Activated CD4-positive, alpha-beta T cell treated with anti-CD3 and anti-CD28 coated beads, Interleukin-2, amount 50 U/mL, for 16 hours (primary cell): Measurements from ENCODE around the gene EVI2A.
A peak's percentile ranks its signal among the peaks of the same experiment; 100 is the strongest.
"Not testable (repeated sequence)": the region's sequence is repeated elsewhere in the genome, so short reads cannot be mapped to it uniquely, and the experiment has no call there.

Source experiments
- DNase-seq: peaks from one replicate; pipeline ENCODE4 v3.0.0-alpha.2; 2020

EVI2A gene

DNA sequence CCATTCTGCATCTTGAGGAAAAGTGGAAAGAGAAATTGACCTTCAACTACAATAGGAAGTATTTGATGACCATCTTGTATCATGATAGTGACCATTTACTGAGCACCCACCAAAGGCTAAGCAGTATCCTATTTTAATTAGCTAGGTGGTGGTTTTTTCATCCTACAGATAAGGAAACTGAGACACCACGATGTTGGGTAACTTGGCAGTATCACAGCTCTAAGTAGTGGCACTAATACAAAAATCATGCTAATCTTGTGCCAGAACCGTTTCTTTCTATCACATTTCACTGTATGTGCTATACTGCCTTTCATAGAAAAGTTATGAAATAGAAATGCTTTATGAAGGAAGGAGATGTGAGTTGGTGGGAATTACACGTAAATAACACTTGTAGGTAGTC is 9.9 kb downstream of the EVI2A start:
- DNase-seq: no peak

DNA sequence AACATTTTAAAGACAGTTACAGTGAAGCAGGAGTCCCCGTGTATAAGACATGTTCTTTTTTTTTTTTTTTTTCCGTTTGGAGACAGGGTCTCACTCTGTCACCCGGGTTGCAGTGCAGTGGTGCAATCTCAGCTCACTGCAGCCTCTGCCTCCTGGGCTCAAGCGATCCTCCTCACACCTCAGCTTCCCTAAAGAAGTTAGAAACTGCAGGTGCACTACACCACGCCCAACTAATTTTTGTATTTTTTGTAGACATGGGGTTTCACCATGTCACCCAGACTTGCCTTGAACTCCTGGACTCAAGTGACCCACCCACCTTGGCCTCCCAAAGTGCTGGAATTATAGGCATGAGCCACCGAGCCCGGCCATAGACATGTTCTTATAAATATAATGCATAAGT is 10.5 kb downstream of the EVI2A start:
- DNase-seq: peak; percentile 38

DNA sequence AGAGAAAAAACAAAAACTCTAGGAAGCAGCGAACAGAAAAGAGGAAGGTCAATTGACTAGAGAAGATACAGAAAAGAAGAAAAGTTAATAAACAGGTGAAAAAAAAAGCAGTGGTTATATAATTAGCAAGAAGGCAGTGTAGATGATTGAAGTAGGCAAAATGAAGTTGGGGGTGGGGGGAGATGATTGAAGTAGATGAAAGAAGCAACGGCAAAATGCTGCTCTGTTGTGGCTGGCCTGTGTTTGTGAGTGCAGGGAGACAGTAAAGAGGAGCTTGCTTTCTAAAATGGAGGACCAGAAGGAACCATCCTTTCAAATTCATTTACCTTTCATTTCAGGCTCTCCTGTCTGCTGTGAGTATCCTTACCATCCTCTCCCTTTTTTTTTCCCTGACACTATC is 11.2 kb downstream of the EVI2A start:
- peak; percentile 49 for DNase-seq

DNA sequence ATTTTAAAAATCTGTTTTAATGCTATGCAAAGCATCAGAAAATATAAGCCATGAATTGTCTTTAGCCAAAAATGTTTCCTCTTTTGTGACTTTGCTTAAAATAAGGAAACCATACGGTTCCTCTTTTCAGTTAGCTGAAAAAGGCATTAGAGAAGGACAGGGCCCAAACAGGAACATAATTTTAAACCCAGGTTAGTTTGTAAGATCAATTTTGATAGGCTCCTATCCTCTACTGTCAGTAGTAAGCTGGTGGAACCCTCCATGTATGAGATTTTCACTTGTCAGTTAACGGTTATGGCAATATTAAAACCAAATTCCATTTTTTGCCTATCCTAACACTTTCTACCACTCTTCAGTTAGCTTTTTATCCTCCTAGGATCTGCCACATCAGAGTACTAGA is 11.9 kb downstream of the EVI2A start:
- no peak for DNase-seq

DNA sequence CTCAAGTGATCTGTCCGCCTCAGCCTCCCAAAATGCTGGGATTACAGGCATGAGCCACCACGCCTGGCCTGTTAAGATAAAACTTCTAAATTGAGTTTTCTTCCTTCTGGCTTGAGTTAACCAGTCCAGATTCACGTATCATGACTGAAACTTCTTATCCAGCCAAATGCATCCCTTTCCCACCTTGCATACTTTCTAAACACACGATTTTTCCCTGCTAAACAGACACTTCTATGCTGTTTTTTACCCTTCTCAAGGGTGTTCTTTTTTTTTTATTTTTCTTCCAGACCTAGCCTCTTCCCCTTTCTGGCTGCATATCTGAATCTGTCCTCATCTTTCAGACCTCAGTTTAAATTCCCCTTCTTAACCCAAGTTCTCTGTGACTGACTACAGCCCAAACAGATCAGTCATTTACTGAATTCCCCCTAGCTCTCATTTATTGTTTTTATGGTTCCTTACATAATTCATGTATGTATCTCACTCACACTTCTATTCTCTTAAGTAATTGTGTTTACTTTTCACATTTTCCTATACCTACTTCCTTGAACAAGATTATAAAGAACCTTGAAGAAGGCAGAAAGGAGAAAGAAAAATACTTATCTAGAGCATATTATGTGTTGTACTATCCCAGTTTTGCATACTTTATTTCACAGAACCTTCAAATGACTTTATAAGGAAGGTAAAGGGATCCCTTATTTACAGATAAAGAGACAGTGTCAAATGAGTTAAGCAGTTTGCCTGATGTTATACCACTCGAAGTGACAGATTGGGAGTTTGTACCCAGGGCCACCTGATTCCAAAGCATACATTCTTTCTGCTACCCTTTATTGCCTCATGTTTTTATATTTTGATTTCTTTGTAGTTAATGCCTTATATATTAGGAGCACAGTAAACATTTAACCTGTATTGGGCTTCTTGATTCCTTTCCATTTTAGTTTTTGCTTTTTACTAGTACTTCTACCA is 12.8 kb downstream of the EVI2A start:
- DNase-seq: peak; percentile 52

DNA sequence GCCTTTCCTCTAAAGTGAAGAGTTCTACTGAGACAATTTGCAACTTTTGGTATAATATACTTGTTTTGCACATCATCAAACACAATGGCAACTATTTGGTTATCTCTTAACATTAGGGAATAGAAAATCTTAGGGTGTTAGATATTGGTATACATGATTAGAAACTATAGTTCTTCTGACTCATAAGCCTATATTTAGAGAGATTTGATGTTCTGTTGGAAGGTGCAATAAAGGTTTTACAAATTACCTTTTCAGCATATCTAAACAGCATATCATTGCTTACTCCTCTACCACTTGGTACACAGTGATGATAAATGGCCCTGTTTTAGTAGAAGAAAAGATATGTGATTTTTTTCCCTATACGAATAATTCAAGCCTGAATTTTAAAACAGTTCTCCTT is 13.8 kb downstream of the EVI2A start:
- DNase-seq: no peak

DNA sequence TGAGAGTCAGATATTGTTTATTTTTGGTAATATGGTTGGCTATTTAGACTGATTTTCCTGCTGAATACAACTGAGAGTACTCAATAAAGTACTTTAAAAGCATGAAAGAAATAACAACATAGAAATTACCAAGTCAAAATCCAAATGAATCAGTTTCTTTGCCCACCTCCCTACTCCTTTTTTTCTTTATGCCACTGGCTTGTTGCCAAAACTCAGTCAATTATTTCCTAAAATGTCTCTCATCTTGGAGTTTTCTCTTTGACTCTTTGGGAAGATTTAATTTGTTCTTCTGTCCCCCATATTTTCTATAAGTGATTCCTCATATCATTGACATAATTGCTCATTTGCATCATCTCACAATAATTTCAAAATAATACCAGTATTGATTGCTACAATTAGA is 21.8 kb downstream of the EVI2A start:
- no peak for DNase-seq

DNA sequence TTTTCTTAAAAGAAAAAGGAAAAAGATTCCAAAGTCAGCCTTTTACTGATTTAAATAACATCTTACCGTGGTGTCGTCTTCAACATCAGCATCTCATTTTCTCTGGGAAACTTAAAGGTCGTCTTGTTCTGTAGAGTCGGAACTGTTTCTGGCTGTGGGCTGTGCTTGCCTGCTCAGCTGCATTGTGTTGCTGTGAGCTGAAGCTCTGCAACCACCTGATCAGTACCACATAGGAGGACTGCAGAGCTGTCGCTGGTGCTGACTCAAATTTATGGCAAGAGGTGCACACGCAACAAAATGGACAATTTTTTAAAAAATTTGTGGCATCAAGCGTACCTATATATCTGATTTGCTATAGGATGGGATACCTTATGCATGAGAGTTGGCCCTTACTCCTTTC is 24.3 kb downstream of the EVI2A start, which contains the start of gene OMG:
OMG (minus strand) TSS at position 150 of the 400 bp plus-strand sequence. CDS start 908 bp downstream, outside the sequence.
- DNase-seq: no peak

DNA sequence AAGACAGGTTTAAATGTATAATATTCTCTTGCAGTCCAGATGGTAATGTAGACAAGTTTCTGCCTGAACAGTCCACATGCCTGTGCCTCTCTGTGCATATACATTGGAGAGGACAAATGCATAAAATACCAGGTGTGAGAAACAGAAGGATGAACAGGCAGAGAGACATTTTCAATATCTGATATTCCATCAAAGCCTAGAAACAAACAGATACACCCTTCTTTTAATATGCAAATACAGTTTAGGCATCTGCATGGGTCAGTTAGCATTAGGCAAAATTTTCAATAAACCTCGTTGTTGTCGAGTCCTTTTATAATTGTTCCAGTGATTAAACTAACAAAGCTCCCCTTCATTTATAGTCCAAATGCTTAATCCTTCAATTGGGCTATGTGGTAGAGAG is 25.3 kb downstream of the EVI2A start:
- no peak for DNase-seq

DNA sequence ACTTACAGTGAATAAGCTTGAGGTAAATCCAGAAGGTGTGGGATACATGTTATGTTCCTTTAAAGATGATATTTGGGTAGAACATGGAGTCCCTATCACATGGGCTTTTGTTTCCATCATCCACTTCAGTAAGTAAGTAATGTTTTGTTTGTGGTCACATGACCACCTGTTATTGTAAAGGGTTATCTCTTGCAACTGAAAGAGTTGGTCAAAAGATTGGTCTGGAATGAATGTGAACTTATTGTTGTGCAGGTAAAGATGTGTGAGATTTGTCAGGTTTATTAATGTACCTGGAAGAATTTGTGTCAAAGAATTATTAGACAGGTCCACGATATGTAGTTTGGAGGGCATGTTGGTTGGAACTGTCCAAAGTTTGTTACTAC is 25.9 kb downstream of the EVI2A start:
- DNase-seq: no peak

DNA sequence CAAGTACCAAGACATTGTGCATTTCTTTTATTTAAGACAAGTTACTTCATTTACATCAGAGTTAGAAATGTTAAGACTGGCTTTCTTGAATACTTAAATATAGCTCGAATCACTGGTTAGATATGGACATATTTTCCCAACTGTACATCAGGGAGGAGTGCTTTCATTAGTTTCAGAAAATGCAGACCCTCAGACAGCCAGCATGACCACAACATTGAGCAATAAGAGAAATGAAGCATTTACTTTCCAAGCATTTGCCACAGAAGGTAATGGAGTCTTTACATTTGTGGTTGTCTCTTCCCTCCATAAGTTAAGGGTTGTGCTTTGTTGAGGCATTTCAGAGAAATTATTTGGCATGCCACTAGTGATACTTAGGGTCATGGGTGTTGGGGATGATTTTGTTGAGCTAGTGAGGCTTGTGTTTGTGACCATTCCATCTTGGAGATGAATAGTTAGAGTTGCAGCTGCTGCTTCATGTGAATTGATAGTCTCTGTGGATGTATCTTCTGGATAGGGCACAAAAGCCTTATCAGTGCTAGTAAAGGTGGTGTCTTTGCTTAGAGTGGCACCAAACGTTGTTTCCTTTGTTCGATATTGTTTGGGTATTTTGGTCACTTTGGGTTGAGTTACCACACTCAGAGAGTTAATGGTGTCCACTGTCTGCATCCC is 26.5 kb downstream of the EVI2A start:
- no peak for DNase-seq

DNA sequence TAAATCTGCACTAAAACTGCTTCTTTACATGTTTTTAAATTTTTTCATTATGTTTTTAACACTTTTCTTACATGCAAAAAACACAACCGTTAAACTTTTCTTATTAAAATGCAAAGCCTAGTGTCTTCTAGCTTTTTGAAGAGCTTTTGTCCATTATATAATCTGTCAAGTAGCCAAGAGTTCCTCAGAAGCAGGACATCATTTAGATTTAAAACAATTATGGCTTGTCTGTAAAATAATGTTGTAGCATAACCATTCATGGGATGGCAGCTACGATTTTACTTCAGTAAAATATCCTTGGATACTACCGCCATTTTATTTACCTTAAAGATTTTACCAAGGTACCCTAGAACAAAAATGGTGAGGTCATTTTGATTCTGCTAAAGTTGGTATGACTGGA is 27.2 kb downstream of the EVI2A start:
- DNase-seq: no peak

DNA sequence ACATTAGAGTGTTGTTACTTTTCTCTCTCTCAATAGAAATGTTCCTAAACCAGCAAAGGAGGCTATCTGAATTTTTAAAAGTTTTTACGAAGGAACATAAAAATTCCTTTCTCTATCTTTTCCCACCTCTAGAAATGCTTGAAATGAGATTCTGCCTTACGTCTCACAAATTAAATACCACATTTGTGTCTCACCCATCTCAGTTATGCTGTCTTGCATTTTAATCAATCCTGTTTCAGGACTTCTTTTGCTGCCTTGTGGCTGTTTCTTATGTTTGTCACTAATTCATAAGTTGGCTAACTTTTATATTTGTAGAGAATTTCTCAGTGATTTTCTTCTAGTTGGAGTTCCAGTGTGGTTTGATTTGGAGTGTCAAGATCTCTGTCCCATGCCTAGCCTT is 27.8 kb downstream of the EVI2A start:
- no peak for DNase-seq

DNA sequence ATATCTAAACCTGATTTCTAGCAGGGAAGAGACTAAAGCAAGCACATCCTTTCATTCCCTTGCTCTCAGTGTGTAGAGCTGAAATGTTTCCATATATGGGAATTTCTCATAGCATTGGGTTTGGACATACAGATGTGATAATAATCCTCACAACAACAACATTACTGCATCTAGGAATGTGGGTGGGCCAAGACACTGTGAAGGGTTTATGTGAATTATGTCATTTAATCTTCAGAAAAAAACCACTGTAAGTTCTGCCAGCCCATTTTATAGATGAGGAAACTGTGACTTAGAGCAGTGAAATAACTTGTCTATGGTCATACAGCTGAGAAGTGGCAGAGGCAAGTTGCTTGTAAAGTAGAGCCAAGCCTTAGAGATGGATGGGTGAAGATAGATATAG is 29.6 kb downstream of the EVI2A start:
- no peak for DNase-seq

DNA sequence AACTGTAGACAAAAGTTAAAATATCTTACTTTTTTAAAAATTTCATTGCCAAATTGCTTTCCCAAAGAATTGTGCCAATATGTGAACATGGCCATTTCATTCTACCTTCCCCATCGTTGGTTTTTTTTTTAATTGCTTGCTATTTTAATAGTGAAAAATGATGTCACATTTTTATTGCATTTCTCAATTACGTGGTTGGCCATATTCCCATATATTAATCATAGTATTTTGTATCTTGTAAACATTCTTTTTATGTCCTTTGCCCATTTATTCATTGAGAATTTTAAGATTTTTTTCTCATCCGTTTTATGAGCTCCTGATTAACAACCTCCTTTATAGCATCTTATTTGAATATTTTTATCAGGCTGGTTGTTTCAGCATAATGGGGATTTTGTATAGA is 31.6 kb downstream of the EVI2A start:
- DNase-seq: no peak

DNA sequence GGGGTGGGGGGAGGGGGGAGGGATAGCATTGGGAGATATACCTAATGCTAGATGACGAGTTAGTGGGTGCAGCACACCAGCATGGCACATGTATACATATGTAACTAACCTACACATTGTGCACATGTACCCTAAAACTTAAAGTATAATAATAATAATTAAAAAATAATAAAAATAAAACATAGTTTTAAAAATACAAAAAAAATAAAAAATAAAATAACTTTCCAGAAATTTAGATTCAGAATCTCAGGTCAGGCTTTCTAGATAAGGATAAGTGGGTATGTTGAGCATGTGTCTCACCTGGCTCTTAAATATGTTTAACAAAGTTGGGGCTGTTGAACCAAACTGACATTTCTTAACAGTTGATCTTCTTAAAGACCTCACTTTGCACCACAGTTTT is 33.5 kb downstream of the EVI2A start:
- not testable (repeated sequence) for DNase-seq

DNA sequence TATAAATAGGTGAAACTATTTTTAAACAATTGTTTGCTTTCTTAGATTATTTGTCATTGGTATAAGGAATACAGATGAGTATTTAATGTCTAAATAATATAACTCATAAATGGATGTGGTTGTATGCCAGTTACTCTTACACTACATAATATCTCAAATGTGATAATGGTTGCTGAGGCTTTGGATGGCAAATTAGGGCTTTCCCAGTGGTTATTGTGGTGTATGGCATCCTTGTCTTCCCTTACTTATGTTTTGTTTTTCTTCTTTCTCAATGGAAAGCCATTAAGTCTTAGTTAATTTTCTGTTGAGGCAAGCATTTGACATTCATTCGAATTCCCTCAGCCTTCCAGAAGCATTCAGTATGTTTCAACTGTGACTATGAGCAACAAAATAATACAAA is 34.8 kb downstream of the EVI2A start:
- DNase-seq: no peak

DNA sequence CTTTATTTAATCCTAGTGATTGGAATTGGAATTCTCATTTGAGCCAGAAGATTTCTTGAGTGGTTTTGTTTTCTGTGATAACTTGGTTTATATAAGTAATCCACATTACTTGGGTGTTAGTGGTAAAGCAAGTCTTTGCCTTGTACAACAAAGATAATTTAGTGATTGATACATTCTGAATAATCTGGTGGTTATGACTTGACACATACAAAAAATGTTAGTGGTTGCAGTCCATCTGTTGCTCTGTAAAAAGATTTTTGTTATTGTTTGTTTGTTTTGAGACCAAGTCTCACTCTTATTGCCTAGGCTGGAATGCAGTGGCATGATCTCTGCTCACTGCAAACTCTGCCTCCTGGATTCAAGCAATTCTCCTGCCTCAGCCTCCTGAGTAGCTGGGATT is 37.6 kb downstream of the EVI2A start:
- no peak for DNase-seq

DNA sequence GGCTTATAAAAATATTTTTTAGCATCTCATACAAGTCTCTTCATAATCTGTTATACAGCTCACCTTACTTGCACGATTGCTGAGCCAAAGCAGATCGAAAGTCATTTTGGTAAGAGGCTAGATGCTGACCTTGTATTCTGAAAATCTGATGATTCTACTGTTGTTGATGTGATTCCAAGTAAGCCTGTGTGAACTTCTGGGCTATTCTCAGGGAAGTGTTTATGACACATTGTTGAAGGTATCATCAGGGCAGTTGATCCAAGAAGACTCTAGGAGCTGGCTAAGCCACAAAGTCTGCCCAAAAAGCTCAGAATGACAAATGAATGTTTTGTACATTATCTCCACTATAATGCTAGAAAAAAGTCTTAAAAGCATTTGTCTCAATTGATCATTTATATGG is 40.4 kb downstream of the EVI2A start:
- no peak for DNase-seq

DNA sequence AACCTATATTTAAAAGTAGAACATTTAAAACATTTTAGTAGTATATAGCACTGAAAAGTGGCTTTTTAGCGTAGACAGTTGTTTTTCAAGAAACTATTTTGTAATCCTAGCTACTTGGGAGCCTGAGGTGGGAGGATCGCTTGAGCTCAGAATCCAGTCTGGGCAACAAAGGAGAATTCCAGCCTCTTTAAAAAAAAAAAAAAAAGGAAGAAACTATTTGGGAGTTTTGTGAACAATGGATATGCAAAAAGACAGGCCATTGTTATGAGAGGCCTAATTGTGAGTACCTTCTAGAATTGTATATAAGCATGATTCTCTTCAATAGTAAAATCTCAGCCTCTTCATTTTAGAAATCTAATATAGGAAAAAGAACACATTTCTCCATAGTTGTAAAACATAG is 42.0 kb downstream of the EVI2A start:
- no peak for DNase-seq

DNA sequence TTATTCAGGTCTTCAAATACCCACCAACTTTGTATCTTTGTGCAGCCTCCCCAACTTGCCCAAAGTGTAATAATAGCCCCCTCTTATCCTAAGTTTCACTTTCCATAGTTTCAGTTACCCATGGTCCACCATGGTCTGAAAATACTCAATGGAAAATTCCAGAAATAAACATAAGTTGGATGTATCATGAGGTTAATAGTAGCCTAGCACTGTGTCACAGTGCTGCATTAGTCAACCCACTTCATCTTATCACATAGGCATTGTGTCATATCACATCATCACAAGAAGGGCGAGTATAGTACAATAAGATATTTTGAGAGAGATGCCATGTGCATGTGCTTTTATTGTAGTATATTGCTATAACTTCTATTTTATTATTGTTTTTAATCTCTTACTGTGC is 46.3 kb downstream of the EVI2A start:
- DNase-seq: no peak

DNA sequence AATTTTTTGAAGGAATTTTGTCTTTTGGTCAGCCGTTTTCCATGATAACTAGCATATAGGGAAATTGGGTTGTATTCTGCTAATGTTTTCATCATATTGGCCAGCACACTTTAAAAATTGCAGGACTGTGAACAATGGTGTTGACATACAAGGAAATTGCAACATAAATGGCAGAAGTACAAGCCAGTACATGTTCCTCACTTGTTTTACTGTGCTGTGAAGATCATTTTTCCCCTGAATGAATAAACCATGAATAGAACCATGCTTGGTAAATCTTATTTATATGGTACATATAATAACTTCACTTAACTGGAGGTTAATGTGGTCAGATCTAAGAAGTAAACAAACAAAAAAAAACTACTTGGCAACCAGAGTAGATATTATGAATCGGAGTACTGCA is 47.2 kb downstream of the EVI2A start:
- DNase-seq: no peak

DNA sequence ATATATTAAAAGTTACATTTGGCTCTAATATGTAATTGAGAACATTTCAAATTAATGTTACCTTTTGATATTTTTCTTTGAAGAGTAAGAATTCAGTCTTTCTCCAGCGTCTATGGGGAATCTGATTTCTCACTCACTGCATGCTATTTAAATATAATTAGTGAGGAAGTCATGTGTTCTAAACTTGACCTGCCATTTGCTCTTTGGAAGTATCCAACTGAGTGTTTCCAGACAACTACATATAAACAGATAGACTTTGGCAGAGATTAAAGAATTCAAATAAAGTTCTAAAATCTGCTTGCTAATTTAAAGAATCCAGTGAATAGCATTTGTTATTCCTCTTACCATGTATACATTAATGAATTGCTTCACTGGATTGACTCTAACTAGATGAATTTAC is 47.9 kb downstream of the EVI2A start:
- DNase-seq: no peak

DNA sequence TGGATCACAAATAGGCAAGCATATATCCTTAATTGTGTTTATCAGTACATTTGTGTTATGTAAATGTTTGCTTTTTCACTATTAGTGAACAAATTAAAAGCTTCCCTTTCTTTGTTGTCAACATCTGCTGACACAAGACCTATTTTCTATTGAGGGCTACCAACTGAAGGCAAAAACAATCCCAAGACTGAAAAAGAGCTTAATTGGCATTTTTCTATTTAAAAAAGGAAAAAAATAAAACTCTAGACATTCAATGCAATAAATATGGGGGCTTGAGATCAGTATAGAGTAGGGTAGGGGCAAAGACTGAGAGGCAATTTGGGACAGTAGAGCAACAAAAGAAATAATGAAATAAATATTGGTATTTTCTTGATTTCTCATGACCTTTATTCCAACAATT is 48.6 kb downstream of the EVI2A start:
- DNase-seq: no peak
